Measurements from ENCODE around the gene RSPH9.
"Not testable (repeated sequence)": the region's sequence is repeated elsewhere in the genome, so short reads cannot be mapped to it uniquely, and the experiment has no call there.

The RSPH9 gene

GRCh38 chr6:43687079-43687436 is 42.2 kb downstream of the RSPH9 start:
- no peak for DNase-seq (ENCODE audit: low read depth)

GRCh38 chr6:43687437-43688347 is 42.9 kb downstream of the RSPH9 start, which contains the start of gene MRPS18A:
Gene MRPS18A (minus strand): TSS chr6:43687791. CDS start chr6:43687779, 12 bp downstream.
- DNase-seq (ENCODE audit: low read depth), result peak; percentile 78

GRCh38 chr6:43689421-43689820 is 44.6 kb downstream of the RSPH9 start:
- DNase-seq (ENCODE audit: low read depth), result no peak

- no peak for DNase-seq (ENCODE audit: low read depth)
Measured at GRCh38 chr6:43695215-43695966, 50.6 kb downstream of the RSPH9 start.

GRCh38 chr6:43695967-43696291 is 51.1 kb downstream of the RSPH9 start:
- no peak for DNase-seq (ENCODE audit: low read depth)

GRCh38 chr6:43697421-43697820 is 52.6 kb downstream of the RSPH9 start:
- no peak for DNase-seq (ENCODE audit: low read depth)

GRCh38 chr6:43698584-43699349 is 53.9 kb downstream of the RSPH9 start:
- no peak for DNase-seq (ENCODE audit: low read depth)

- DNase-seq (ENCODE audit: low read depth), result no peak
Measured at GRCh38 chr6:43699564-43700186, 54.8 kb downstream of the RSPH9 start.

- DNase-seq (ENCODE audit: low read depth), result not testable (repeated sequence)
Measured at GRCh38 chr6:43700939-43701560, 56.2 kb downstream of the RSPH9 start.

- DNase-seq (ENCODE audit: low read depth), result no peak
Measured at GRCh38 chr6:43702171-43702533, 57.3 kb downstream of the RSPH9 start.

- DNase-seq (ENCODE audit: low read depth), result no peak
Measured at GRCh38 chr6:43702534-43703440, 58.0 kb downstream of the RSPH9 start.

- DNase-seq (ENCODE audit: low read depth), result no peak
Measured at GRCh38 chr6:43703512-43704429, 58.9 kb downstream of the RSPH9 start.

- DNase-seq (ENCODE audit: low read depth), result no peak
Measured at GRCh38 chr6:43705996-43706395, 61.2 kb downstream of the RSPH9 start.

GRCh38 chr6:43706788-43707187 is 62.0 kb downstream of the RSPH9 start:
- no peak for DNase-seq (ENCODE audit: low read depth)

GRCh38 chr6:43707269-43707668 is 62.4 kb downstream of the RSPH9 start:
- DNase-seq (ENCODE audit: low read depth), result no peak

- DNase-seq (ENCODE audit: low read depth), result no peak
Measured at GRCh38 chr6:43707767-43708166, 62.9 kb downstream of the RSPH9 start.

GRCh38 chr6:43708860-43709653 is 64.2 kb downstream of the RSPH9 start:
- DNase-seq (ENCODE audit: low read depth), result no peak

GRCh38 chr6:43709654-43710303 is 64.9 kb downstream of the RSPH9 start:
- no peak for DNase-seq (ENCODE audit: low read depth)
